Islet of Langerhans (tissue), 1 donor: Measurements from ENCODE around the gene B3GNT9.

ENCODE experiments used
- FAIRE-seq: peaks from one replicate; lab custom pipeline; 2011; peaks lifted over from hg19 to GRCh38; lab: Jason Lieb, UNC

The B3GNT9 gene, protein sequence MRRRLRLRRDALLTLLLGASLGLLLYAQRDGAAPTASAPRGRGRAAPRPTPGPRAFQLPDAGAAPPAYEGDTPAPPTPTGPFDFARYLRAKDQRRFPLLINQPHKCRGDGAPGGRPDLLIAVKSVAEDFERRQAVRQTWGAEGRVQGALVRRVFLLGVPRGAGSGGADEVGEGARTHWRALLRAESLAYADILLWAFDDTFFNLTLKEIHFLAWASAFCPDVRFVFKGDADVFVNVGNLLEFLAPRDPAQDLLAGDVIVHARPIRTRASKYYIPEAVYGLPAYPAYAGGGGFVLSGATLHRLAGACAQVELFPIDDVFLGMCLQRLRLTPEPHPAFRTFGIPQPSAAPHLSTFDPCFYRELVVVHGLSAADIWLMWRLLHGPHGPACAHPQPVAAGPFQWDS

GRCh38 chr16:67150833-67151396 is at the start of gene B3GNT9:
TSS of gene B3GNT9 (minus strand) at chr16:67150998. CDS start at chr16:67150485, 513 bp downstream.
- FAIRE-seq: no peak

GRCh38 chr16:67200491-67200890 is 49.7 kb upstream of the B3GNT9 start:
- FAIRE-seq: no peak

- FAIRE-seq: no peak
Measured at GRCh38 chr16:67199808-67200198, 49.0 kb upstream of the B3GNT9 start.

GRCh38 chr16:67199011-67199807 is 48.4 kb upstream of the B3GNT9 start, which contains the start of gene ELMO3:
TSS of gene ELMO3 (plus strand) at chr16:67199131. CDS start at chr16:67199327, 196 bp downstream.
- FAIRE-seq: no peak

DNA sequence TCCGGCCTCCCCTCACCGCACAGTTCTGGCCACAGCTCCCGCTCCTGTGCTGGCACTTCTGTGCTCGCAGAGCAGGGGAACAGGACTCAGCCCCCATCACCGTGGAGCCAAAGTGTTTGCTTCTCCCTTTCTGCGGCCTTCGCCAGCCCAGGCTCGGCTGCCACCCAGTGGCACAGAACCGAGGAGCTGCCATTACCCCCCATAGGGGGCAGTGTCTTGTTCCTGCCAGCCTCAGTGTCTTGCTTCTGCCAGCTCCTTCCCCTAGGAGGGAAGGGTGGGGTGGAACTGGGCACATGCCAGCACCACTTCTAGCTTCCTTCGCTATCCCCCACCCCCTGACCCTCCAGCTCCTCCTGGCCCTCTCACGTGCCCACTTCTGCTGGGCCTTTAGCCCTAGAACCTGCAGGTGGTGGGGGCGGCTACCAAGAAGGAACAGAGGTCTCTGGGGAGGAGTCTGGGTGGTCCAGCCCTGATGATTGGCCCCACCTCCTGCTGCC is 47.5 kb upstream of the B3GNT9 start:
- FAIRE-seq: no peak

DNA sequence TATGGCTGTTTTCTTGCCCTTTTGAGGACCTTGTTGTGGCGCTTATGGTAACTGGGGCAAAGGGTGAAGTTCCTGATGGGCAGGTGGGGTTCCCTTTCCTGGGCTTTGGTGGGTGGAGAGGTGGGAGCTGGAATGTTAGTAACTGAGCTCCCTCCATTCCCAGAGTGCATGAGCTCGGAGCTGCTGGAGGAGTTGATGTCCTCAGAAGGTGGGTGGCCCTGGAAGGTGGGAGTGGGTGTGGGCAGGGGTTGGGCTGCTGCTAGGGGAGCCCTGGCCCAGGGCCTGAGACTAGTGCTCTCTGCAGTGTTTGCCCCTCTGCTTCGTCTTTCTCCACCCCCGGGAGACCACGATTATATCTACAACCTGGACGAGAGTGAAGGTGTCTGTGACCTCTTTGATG is 46.9 kb upstream of the B3GNT9 start:
- no peak for FAIRE-seq

DNA sequence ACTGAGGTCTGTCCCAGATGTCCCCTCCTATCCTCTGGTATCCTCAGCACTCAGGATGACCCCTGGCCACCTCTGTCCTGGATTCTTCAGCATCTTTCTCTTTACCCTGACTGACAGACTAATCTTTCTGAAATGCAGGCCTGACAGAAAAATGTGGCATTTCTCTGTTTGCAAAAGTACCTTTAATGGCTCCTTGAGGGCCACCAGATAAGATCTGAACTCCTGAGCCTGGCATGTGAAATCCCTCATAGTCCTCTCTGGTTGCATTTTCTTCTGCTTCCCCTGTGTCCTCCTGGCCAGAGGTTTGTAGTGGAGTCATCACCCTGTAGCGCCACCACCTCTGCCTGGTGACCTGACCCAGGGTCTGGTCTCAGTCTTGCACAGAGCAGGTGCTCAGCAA is 46.1 kb upstream of the B3GNT9 start:
- FAIRE-seq: no peak

- FAIRE-seq: no peak
Measured at GRCh38 chr16:67195676-67196075, 44.9 kb upstream of the B3GNT9 start.

GRCh38 chr16:67194260-67194659 is 43.5 kb upstream of the B3GNT9 start:
- no peak for FAIRE-seq

- FAIRE-seq: no peak
Measured at GRCh38 chr16:67193536-67193935, 42.7 kb upstream of the B3GNT9 start.

DNA sequence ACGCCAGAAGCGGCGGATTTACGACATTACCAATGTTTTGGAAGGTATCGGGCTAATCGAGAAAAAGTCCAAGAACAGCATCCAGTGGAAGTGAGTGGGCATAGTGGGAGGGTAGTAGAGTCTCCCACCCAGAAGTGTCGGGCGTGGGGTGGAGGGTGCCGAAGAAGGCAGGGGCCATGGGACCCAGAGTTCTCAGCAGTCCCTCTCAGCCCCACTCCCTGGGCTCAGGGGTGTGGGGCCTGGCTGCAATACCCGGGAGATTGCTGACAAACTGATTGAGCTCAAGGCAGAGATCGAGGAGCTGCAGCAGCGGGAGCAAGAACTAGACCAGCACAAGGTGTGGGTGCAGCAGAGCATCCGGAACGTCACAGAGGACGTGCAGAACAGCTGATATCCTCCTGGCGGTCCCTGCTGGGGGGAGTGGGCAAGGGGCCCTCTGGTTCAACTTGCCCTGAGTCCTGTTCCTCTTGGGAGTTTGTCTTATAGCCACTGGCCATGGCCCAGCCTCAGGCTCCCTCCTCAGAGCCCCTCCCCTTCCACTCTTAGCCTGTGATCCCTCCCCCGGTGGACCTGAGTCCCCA is 42.1 kb upstream of the B3GNT9 start:
- FAIRE-seq: no peak

GRCh38 chr16:67191995-67192681 is 41.3 kb upstream of the B3GNT9 start, which contains the start of gene E2F4:
TSS of gene E2F4 (plus strand) at chr16:67192155. CDS start at chr16:67192228, 73 bp downstream.
- no peak for FAIRE-seq

- FAIRE-seq: no peak
Measured at GRCh38 chr16:67191411-67191994, 40.7 kb upstream of the B3GNT9 start.

DNA sequence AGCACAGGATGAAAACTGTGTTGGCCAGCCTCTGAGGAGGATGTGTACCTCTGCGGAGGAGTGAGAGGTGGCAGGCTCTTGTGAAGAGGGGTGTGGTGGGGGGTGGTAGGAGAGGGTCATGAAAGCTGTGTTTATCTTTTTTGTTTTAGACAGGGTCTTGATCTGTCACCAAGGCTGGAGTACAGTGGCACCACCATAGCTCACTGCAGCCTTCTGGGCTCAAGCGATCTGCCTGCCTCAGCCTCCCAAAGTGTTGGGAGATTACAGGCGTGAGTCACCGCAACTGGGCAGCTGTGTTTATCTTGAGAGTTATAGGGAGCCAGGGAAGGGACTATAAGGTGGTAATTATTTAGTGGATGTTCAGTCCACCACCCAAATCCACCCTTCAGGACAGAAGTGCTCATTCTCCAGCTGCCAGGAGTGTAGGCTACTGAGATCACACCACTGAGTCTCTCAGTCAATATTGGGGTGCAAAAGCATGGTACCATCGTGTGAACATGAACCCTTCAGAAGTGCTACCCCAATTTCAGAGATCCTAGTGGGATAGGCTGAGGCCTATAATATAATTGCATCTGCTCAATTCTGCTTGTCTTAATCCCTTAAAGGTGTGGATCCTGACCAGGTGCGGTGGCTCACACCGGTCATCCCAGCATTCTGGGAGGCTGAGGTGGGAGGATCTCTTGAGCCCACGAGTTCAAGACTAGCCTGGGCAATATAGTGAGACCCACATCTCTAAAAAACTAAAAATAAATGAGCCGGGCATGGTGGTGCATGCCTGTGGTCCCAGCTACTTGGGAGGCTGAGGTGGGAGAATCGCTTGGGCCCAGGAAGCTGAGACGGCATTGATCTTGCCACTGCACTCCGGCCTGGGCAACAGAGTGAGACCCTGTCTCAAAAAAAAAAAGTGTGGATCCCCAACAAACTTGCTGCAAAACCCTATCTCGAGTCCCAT is 39.9 kb upstream of the B3GNT9 start:
- no peak for FAIRE-seq

GRCh38 chr16:67190041-67190440 is 39.2 kb upstream of the B3GNT9 start, which contains the start of gene EXOC3L1:
TSS of gene EXOC3L1 (minus strand) at chr16:67190136. CDS start at chr16:67189676, 460 bp downstream.
- FAIRE-seq: no peak

- FAIRE-seq: no peak
Measured at GRCh38 chr16:67188798-67189197, 38.0 kb upstream of the B3GNT9 start.

- no peak for FAIRE-seq
Measured at GRCh38 chr16:67188323-67188722, 37.5 kb upstream of the B3GNT9 start.

DNA sequence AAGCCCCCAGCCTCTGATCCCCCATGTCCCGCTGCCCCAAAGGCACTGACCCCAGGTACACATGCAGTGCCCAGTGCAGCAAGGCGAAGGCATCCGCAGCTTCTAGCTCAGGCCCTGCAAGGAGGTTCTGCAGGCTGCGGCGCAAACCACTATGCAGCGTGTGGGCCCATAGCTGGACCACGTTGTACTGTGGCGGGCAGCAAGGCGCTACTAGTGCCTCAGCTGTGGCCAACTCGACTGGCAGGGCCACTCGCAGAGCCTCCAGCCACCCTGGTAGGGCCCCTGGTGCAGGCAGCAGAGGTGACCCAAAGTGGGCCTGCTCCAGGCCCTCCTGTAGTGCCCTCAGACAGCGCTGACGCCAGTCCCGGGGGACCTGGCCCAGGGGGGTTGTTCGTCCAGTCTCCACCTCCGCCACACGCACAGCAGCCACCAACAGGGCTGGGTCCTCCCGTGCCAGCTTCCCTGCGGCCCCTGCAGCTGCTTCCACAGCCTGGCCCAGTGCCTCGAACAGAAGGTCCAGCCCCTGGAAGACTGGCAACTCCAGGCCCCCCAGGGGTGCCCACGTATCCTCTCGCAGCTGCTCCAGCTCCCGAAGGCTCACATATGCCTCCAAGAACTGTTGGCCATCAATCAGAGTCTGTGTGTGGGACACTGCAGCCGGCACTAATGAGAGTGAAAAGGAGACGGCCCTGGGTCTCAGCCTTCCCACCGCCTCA is 36.5 kb upstream of the B3GNT9 start:
- no peak for FAIRE-seq

DNA sequence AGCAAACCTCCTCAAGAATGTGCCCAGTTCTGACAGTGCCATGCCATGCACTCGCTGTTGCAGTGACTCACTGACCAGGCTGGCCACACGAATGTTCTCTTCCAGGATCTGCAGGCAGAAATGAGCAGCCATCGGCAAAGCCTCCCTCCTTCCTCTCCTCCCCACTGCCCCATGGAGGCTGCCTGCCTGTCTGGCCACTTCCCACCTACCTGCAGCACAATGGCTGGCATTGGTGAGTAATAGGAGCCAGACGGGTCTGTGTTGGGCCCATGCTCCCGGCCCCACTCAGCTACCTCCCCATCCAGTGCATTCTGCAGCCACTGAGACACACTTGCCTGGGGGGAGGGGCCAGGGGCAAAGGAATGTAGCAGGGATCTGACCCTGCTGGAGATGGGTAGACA is 35.8 kb upstream of the B3GNT9 start:
- FAIRE-seq: no peak
